GM21390 (cell line): ENCODE measurements around the gene AIMP1.

Experiments
- ATAC-seq: cut with Tn5 transposase; IDR thresholded peaks from one replicate; pipeline ENCODE4 v1.9.1; 2021; ENCODE audit not compliant: unreplicated experiment

Gene AIMP1

DNA sequence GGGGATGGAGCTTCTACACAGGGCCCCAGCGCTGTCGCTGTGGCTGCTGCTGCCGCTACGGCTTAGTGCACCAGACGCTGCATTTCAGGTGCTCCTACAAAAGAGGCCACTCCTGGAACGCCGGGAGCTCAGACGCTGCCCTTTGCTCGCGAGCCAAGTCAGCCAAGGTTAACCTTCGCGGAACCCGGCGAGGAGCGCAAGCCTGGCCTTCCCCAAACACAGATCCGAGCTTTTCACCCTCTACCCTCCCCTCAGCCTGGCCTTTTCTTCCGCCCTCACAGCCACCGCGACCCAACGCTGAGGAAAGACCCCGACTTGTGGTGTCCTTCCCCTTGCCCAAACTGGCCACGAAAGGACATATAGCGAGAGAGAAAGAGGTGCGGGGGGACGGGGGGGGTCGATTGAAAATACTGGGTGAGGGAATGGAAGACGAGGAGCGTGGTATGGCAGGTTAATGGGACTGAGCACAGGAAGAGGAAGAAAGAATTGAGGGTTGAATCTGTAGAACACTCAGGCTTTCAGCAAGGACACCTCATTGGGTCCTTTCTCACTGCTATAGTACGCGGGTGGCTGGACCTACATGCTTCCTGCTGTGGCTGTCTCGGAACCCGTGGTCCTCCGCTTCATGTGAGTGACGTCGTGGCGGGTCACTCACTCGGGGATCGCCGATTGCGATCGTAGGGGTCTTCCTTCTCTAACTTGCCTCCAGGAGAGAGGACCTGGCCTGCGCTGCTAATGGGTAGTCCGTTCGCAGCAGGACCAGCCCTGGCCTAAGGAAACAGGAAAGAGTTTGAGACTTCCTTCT, at the start of gene AIMP1, which contains the start of gene TBCK:
Gene AIMP1 (plus strand): TSS at position 583 of the 805 bp plus-strand sequence. CDS start 8,460 bp downstream, outside the sequence.
Gene TBCK (minus strand): TSS at position 242 of the 805 bp plus-strand sequence. CDS start 7,249 bp downstream, outside the sequence.
- ATAC-seq: peak; percentile 86

DNA sequence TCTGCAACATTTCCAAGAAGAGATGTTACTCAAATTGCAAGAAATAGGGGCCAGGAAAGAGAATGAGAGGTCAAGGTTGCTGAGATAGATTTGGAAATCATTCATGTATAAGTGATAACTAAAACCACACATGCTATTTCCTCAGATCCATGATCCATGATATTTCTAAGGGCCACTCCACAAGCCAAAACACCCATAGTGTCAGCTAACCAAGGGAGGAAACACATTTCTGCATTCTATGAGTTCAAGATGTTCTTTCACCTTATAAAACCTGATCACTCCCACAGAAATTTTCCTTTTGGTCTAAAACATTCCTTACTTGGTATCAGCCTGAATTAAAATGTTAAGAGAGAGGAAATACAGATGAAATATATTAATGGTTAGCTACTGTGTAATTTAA, 47.6 kb upstream of the AIMP1 start:
- ATAC-seq: no peak

DNA sequence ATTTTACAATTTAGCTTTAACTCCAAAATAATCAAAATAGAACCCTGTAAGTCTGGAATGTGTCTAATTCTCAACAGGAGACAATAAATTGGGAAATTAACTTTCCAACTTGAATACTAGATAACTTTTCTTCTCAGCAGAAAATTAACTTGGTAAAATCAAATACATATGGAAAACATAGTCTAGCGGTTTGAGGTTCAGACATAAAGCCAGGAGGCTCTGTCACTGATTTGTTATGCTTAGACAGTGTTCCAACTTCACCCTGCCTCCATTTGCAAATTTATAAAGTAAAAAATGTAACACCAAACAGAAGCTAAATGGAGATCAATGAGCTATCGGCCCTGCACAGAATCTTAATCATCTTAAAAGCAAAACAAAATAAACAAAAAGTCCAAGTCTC, 46.6 kb upstream of the AIMP1 start:
- no peak for ATAC-seq

DNA sequence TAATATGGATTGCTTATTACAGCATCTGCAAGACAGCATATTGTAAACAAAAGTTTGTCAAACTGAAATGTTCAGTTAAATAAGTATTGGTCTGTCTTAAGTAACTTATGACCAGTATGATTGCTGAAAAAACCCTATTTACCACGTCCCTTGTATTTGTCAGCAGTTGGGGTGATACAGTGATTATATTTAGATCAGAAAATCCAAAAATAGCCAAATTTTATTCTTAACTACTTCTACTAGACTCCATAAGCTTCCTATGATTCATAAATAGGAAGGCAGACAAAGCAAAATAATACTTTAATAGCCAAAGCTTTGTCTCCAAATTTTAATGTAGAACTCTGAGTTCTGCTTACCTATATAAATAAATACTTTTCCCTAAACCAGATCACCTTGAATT, 45.6 kb upstream of the AIMP1 start:
- no peak for ATAC-seq

DNA sequence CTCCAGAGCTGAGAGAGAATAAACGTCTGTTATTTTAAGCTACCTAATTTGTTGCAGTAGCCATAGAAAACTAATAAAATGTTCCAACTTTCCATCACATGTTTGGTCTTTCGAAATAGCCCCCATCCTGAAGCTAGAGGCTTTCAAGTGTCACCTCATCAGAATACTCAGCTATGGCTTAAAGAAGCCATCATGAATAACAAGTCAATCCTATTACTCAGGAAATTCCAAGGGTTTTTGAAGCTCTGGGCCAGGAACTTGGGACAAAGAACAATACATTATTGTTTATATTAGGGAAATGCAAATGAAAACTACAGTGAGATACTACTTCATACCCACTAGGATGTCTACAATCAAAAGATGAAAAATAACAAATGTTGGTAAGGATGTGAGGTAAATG, 42.5 kb upstream of the AIMP1 start:
- no peak for ATAC-seq

DNA sequence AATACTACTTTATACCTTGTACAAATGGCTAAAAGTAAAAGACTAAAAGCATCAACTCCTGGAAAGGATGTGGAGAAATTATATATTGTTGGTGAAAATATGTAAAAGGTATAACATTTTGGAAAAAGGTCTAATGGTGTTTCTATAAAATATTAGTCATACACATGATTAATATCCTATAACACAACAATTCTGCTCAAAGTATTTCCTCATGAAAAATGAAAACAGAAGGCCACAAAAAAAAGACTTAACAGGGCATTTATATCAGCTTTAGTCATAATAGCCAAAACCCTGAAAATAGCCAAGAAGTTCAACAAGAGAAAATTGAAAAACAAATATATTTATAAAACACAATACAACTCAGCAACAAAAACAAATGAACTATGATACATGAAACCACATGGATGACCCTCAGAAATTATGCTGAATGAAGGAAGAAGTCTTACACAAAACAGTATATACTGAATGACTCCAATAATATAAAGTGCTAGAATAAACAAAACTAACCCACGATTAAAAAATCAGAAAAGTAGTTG, 39.1 kb upstream of the AIMP1 start:
- no peak for ATAC-seq

DNA sequence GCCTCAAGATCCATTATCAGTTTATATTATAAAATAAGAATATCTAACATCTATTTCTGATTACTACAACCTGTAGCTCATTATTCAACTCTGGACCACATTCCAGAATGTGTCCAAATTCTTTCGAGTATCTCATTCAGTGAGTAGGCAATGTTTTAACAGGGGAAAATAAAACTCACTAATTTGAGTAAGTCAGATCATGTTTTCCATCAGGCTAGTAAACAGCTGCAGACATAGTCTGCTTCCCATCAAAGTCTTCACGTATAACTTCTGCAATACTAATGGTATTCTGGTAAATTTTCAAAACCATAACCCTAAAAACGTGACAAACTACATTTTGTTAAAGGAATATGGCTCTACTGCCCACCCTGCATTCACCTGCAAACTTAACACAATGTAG, 32.1 kb upstream of the AIMP1 start:
- ATAC-seq: no peak

DNA sequence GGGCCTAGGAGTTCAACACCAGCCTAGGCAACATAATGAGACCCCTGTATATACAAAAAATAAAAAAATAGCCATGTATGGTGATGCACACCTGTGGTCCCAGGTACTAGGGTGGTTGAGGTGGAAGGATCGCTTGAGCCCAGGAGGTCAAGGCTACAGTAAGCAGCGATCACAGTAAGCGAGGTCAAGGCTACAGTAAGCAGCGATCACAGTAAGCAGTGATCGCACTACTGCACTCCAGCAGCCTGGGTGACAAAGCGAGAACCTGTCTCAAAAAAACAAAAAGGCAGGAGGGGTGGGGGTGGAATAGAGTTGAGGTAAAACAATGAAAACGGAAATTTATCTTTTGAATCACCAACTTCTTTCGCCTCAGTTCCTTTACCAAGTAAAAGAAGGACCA, 29.7 kb upstream of the AIMP1 start:
- ATAC-seq: no peak

DNA sequence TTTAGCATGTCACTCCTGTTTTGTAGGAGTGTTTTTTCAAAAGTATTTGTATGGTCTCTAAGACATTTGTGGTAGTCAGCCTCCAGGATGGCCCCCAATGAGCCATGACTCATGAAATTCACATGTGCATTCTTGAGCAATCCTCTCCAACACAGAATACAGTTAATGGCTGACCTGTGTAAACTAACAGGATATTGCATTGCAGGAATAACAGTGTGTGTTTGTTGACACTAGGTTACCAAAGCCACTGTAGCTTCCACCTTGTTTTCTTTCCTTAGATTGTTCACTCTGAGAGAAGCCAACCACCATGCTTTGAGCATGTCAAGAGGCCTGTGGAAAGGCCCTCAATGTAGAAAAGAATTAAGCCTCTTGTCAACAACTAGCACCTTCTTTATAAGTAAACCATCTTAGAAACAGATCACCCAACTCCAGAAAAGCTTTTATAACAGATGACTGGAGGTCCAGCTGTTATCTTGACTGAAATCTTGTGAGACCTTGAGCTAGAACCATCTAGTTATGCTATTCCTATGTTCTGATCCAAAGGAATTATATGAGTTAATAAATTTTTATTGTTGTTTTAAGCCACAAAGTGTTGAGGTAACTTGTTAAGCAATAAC, 28.9 kb upstream of the AIMP1 start:
- no peak for ATAC-seq

DNA sequence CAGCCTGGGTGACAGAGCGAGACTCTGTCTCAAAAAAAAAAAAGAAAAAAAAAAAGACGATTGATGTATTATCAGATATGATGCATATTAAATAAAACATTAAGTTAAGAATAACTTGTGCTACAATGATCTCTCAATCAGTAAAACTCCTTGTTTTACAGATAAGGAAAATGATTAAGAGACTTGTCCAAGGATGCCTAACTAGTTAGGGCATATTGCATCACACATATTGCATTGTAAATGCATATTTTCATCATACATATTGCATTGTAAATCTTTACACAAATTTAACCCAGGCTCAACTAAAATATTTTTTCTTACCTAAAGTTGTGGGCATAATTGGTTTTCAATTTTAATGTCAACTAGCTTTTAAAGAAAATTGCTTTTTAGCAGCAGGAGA, 26.6 kb upstream of the AIMP1 start:
- no peak for ATAC-seq

DNA sequence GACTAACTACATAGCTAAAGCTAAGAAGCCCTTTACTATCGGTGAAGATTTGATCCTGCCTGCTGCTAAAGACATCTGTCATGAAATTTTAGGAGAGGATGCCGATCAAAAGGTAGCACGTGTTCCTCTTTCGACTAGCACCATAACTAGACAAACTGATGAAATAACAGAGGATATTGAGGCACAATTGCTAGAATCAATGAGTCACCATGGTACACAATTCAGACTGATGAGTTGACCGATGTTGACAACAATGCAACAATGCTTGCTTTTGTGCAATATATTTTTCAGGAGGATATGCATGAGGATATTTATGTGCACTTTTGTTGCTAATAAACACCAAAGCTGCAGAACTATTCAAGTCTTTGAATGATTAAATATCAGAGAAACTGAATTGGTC, 24.7 kb upstream of the AIMP1 start:
- no peak for ATAC-seq

DNA sequence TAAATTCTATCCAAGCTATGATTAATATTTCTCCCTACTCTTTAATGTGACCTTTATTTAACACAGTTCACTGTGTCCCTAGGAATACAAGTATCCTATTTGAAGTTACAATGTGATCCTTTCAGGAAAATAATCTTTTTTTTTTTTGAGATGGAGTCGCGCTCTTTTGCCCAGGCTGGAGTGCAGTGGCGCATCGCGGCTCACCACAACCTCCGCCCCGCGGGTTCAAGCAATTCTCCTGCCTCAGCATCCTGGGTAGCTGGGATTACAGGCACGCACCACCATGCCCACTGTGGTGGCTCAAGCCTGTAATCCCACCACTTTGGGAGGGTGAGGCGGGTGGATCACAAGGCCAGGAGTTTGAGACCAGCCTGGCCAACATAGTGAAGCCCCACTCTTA, 22.3 kb upstream of the AIMP1 start:
- ATAC-seq: no peak

DNA sequence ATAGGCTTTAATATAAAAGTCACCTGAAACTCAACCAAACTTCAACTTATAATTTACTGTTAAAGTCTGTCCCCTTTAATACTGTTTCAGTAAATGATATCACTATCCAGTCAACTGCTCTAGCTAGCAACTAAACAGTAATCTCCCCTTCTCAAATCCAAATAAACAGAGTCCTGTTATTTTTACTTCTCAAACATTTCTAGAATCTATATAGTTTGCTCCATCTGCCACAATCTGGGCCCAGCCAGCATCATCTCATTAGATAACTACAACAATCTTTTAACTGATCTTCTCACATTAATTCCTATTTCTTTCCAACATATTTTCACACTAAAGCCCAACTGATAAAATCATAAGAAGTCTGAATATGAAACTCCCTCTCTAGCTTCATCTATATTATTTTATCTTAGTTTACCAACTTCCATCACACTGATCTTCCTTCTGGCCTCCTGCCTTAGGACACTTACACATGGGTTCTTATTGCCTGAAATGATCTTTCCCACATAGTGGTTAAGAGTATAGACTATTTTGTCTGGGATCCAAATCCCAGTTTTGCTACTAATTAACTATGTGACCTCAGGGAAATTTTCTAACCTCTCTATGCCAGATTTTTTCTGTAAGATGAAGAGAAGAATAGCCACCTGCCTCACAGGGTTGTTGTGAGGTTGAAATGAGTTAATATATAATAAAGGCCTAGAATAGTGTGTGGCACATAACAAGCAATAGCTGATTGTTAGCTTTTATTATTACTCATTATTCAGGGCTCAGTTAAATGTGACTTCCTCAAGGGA, 18.9 kb upstream of the AIMP1 start:
- ATAC-seq: no peak

DNA sequence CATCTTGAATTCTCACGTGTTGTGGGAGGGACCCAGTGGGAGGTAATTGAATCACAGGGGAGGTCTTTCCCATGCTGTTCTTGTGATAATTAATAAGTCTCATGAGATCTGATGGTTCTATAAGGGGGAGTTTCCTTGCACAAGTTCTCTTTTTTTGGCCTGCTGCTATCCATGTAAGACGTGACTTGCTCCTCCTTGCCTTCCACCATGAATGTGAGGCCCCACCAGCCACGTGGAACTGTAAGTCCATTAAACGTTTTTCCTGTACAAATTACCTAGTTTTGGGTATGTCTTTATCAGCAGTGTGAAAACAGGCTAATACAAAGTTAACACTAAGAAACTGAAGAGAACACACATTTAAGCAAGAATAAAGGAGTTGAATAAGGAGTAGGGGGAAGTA, 16.4 kb upstream of the AIMP1 start:
- no peak for ATAC-seq

DNA sequence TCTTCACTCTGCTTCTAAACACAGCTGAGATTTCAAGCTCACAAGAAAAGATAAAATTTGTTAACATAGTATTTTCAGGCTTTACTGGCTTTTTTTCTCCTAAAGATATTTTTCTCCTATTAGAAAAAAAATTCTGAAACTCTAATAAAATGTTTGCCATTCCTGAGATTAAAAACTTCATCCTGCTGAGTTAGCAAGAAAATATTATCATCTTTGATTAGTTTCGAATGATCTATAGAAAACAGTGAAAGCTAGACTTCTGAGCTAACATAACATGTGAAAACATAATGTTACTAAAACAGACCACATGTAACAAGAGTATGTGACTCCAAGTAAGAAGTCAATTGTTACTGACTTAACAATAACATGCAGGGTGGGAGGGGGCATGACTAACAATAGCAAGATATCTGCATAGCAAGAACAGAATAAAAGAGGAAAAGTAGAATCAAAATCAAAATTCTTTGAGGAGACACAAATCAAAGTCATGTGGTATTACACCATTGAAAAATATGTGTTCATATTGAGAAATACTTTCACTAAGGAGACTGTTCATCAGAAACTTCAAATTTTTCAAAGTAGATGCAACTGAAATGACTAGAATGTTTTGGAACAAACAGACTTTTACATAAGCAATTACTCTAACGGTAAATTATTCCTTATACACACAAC, 14.8 kb upstream of the AIMP1 start:
- ATAC-seq: no peak

DNA sequence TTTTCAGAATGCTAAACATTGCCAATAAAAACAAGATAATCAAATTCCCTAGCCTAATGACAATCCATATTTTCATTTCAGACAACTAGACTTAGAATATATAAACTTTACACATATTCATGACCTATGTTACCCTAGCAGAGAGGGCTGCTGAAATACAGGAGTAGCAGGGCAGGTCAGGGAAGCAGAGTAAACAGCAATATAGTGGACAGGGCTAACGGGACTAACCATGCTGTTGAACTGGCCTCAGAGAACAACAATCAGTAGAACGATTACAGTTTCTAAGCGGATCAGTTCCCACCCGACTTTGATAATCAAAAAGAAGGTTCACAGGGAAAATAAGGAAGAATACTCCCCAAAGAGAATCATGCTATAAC, 14.3 kb upstream of the AIMP1 start:
- ATAC-seq: no peak

DNA sequence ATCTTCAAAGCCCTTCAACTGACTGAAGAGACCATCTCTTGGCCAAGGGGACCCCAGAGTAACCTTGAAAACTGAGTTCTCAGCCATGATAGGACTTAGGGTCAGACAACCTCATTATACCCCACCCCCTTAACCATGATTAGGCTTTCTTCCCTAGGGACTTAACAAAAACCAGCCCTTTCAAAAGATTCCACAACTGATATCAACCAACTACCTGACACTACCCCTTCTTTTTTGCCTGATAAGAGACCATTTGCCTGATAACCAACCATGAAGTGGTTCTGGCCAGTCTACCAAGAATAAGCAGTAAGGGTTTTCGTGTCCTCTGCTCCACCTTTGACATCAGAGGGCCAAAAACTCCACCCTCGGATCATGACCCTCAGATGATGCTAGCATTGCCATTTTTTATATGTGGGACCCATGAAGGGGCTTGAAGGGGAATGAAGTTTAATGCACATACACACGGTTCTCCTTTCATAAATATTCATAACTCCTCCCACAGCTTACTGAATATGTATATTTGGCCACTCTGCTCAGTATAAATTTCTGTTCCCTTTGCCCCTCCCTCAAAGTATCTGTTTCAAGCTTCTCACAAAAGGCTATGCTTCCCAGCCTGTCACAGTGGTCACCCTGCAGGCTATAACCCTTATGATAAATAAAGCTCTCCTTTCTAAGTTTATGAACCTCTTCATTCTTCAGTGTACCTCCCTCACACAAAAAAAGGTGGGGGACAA, 12.6 kb upstream of the AIMP1 start:
- no peak for ATAC-seq

DNA sequence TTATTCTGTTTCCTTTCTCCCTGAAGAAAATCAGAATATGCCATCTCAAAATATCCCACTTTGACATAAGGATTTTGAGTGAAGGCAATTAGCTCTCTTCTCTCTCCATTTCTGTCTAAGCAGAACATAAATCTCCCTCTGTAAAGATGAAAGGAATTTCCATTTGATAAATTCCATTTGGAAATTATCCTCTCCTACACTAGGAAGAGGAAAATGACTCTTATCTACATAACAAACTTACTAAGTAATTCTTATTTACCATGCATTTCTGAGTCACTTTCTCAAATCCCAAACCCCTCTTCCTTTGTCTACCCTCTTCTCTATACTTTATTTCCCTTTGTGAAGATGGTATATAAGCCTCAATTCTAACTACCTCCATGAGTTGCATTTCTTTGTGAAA, 11.7 kb upstream of the AIMP1 start:
- ATAC-seq: no peak

DNA sequence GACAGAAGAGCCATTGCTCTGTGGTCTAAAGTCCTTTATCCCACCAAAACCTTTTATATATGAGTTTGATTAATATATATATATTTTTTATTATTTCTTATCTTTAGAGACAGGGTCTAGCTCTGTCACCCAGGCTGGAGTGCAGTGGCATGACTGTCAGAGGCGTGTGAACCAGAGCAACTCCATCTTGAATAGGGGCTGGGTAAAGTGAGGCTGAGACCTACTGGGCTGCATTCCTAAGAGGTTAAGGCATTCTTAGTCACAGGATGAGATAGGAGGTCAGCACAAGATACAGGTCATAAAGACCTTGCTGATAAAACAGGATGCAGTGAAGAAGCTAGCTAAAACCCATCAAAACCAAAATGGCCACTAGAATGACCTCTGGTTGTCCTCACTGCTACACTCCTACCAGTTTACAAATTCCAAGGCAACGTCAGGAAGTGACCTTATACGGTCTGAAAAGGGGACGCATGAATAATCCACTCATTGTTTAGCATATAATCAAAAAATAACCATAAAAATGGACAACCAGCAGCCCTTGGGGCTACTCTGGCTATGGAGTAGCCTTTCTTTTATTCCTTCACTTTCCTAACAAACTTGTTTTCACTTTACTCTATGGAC, 10.8 kb upstream of the AIMP1 start:
- no peak for ATAC-seq

DNA sequence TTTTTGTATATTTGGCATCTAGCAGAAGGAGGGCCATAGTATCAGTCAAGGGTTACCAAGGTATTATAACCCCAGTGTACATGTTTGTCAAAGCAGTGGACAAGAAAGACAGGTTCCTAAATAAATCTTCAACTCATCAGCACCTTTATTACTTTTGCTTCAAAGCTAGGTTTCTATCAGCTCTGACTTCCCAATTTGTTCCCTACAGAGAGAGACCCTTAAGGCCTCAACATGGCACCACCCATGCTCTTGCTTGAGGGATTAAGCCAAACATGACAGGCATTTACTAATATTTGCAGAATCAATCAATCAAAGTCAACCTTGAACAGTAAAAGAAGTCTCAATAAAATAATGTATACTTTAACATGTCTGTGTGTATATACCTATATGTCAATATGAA, 9.8 kb upstream of the AIMP1 start:
- no peak for ATAC-seq
